Endothelial cell of umbilical vein (primary cell): ENCODE data around the gene WDFY3. TPM values are rescaled to one million over a fixed set of nuclear protein-coding genes. Genes with fewer than 3 reads are reported as not detected.

ENCODE experiments used
- BruUV-seq: library from RNA; stranded (reverse); fragments of 400-500 nt; replicated peaks from 2 replicates; lab custom pipeline; 2021; lab: Mats Ljungman, UMichigan
- CTCF ChIA-PET: fragments of 300-600, 350-600 bp; sonication (Branson Sonifier 250); formaldehyde crosslinking; loops from one replicate; lab custom pipeline; 2021; ENCODE audit warnings: antibody characterized with exemption, inconsistent platforms; lab: Charles Lee
- POLR2A ChIA-PET: fragments of 300-600, 350-600 bp; sonication (Branson Sonifier 250); formaldehyde crosslinking; loops from one replicate; lab custom pipeline; 2021; ENCODE audit warnings: antibody characterized with exemption, inconsistent platforms; lab: Charles Lee
- DNase-seq: peaks from one replicate; pipeline ENCODE4 v3.0.0-alpha.2; 2011; ENCODE audit warnings: low read depth, low spot score
- FAIRE-seq: peaks from 2 replicates; lab custom pipeline; 2011; peaks lifted over from hg19 to GRCh38; lab: Jason Lieb, UNC
- H2AFZ ChIP-seq: 2 replicates; pipeline ENCODE4 v1.6.0; 2012; ENCODE audit warnings: low read depth, low read length, control low read depth, inconsistent platforms
- H3K27ac ChIP-seq: 2 replicates; pipeline ENCODE4 v1.5.1; 2011; ENCODE audit warnings: low read depth, mild to moderate bottlenecking, control low read depth, low read length, moderate library complexity; ENCODE audit not compliant: insufficient read depth
- H3K27me3 ChIP-seq, 2 experiments: 2 replicates each; pipeline versions ENCODE4 v1.6.0 to v1.6.1; 2011; ENCODE audit warnings: low read length in 2 of 2, mixed read lengths in 1 of 2; ENCODE audit not compliant: control insufficient read depth in 2 of 2, insufficient read depth in 2 of 2
- H3K36me3 ChIP-seq, 2 experiments: 2 replicates in 1 of 2; 3 replicates in 1 of 2; pipeline ENCODE4 v1.5.1; 2011; ENCODE audit warnings: low read length in 2 of 2, mild to moderate bottlenecking in 1 of 2, moderate library complexity in 1 of 2; ENCODE audit not compliant: control insufficient read depth in 2 of 2, insufficient read depth in 2 of 2; ENCODE audit errors: extremely low read depth in 1 of 2
- H3K4me1 ChIP-seq: 3 replicates; pipeline ENCODE4 v1.5.1; 2011; ENCODE audit warnings: mild to moderate bottlenecking, low read length; ENCODE audit not compliant: control insufficient read depth, insufficient read depth; ENCODE audit errors: extremely low read depth
- H3K4me2 ChIP-seq: 2 replicates; pipeline ENCODE4 v1.6.1; 2011; ENCODE audit warnings: low read length, control low read depth, mixed read lengths; ENCODE audit not compliant: insufficient read depth
- H3K4me3 ChIP-seq, 3 experiments: fragments of 200-600 bp in 1 of 3; sonication (generic), shearing (Covaris generic) in 1 of 3; replicated peaks in 1 of 3; 2 replicates each; pipeline ENCODE4 v1.5.1; 2011 to 2016; ENCODE audit warnings: control low read depth in 3 of 3, low read length in 3 of 3, mild to moderate bottlenecking in 2 of 3, inconsistent platforms in 1 of 3, low read depth in 1 of 3, moderate library complexity in 1 of 3; ENCODE audit not compliant: insufficient read depth in 1 of 3
- H3K79me2 ChIP-seq: 2 replicates; pipeline ENCODE4 v1.6.0; 2012; ENCODE audit warnings: low read length, inconsistent platforms; ENCODE audit not compliant: control insufficient read depth, insufficient read depth
- H3K9ac ChIP-seq: replicated peaks from 2 replicates; pipeline ENCODE3; 2011; ENCODE audit warnings: low read length, control low read depth; ENCODE audit not compliant: insufficient read depth; ENCODE audit errors: extremely low read depth
- H3K9me1 ChIP-seq: replicated peaks from 3 replicates; pipeline ENCODE4 v1.6.0; 2011; ENCODE audit warnings: mild to moderate bottlenecking, low read length; ENCODE audit not compliant: control insufficient read depth, insufficient read depth; ENCODE audit errors: extremely low read depth
- H3K9me3 ChIP-seq: replicated peaks from 2 replicates; pipeline ENCODE4 v1.5.1; 2012; ENCODE audit warnings: low read length, inconsistent platforms; ENCODE audit not compliant: control insufficient read depth, insufficient read depth
- H4K20me1 ChIP-seq: replicated peaks from 2 replicates; pipeline ENCODE3; 2011; ENCODE audit warnings: mild to moderate bottlenecking, low read length; ENCODE audit not compliant: control insufficient read depth, insufficient read depth; ENCODE audit errors: extremely low read depth
- EZH2 ChIP-seq: IDR thresholded peaks from 2 replicates; pipeline ENCODE4 v1.6.1; 2012; ENCODE audit warnings: borderline replicate concordance, low read depth, mild to moderate bottlenecking, moderate library complexity, low read length, inconsistent platforms; ENCODE audit not compliant: severe bottlenecking
- FOS ChIP-seq: IDR thresholded peaks from 2 replicates; pipeline ENCODE4 v1.6.1; 2011; ENCODE audit warnings: mild to moderate bottlenecking, low read length, moderate library complexity, borderline replicate concordance; ENCODE audit not compliant: insufficient read depth
- GATA2 ChIP-seq: IDR thresholded peaks from 2 replicates; pipeline ENCODE4 v1.7.0; 2011; ENCODE audit warnings: low read depth, mild to moderate bottlenecking, moderate library complexity, mixed read lengths, low read length; ENCODE audit not compliant: insufficient read length, insufficient read depth
- JUN ChIP-seq: IDR thresholded peaks from 2 replicates; pipeline ENCODE4 v1.6.1; 2011; ENCODE audit warnings: borderline replicate concordance, low read depth; ENCODE audit not compliant: insufficient read length, insufficient read depth
- MYC ChIP-seq: IDR thresholded peaks from one replicate; pipeline ENCODE4 v1.6.1; 2011; ENCODE audit warnings: mild to moderate bottlenecking, low read depth, low read length
- POLR2A ChIP-seq: IDR thresholded peaks from 2 replicates; pipeline ENCODE4 v1.6.1; 2012; ENCODE audit warnings: low read depth, mild to moderate bottlenecking, control low read depth, low read length
- POLR2AphosphoS5 ChIP-seq: IDR thresholded peaks from 2 replicates; pipeline ENCODE4 v1.6.1; 2012; ENCODE audit warnings: low read depth, mild to moderate bottlenecking, control low read depth, low read length, moderate library complexity; ENCODE audit not compliant: insufficient read depth
- dilution Hi-C: fragments of 300-500 bp; cut with MboI; formaldehyde crosslinking; loops from one replicate; pipeline ENCODE4 v1.15.0; 2019; ENCODE audit warnings: low sequenced_read_pairs; ENCODE audit not compliant: extremely low pct_ligation_motif_present
- intact Hi-C: fragments of 100-400 bp; cut with micrococcal nuclease; formaldehyde crosslinking; loops from one replicate; pipeline ENCODE4 v1.10.0; 2022
- polyA plus RNA-seq, 4 experiments: library from polyadenylated mRNA; depleted of rRNA in 3 of 4; stranded (reverse) in 3 of 4; unstranded in 1 of 4; fragments of >200 nt; gene quantifications; 2 replicates each; pipeline versions ENCODE4 v1.2.1 to v1.2.3, GENCODE V29; 2011 to 2012; ENCODE audit warnings: missing spikeins in 1 of 4
- total RNA-seq: library from RNA; stranded (reverse); gene quantifications from 2 replicates; pipeline ENCODE4 v1.2.3, GENCODE V29; 2021
- TF ChIP-seq, protein P1 (sequence below), 2 donors: IDR thresholded peaks; 1 replicate in 1 of 2; 2 replicates in 1 of 2; pipeline ENCODE4 v1.5.1; 2011; ENCODE audit warnings: low read length in 2 of 2, mild to moderate bottlenecking in 2 of 2, moderate library complexity in 2 of 2, control low read depth in 1 of 2, inconsistent platforms in 1 of 2, low read depth in 1 of 2; ENCODE audit not compliant: insufficient read depth in 1 of 2; ENCODE audit errors: extremely low read depth in 1 of 2
- TF ChIP-seq, protein P2 (sequence below): IDR thresholded peaks from 2 replicates; pipeline ENCODE4 v1.6.1; 2011; ENCODE audit not compliant: insufficient read depth, insufficient read length

Gene WDFY3
- total and polyA plus RNA-seq, 2 donors (not counting 3 experiments of a cell fraction or from before 2014, with no cell fraction given), result 37.0 to 113 TPM

DNA sequence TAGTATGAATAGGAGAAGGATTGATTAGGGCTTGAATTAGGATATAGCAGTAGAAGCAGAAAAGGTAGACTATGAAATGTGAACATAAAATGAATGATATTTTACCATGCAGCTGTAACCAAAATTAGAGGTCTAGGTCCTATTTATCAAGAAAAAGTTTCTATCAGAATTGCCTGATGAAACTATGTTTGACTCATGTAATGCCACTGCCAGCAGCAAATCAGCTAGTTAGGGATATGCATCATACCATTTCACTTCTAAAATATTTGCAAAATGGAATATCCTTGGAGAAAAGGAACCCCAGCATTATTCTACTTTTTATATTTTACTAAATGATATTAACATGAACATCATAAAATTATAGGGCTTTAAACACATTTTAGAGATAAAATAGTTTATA, 188.4 kb downstream of the WDFY3 start:
- FAIRE-seq, result no peak
- Histone ChIP-seq H3K4me3 (no peak overlapping the region), H4K20me1 (no peaks in the 10 kb centered on the region), H3K9me1 (peaks cover 2% of the 10 kb centered on the region), H3K79me2 (no peaks in the 10 kb centered on the region), H3K27ac (no peak overlapping the region), H2AFZ (no peak overlapping the region), H3K9ac (no peak overlapping the region), H3K36me3 (peaks cover 6 to 29% of the 10 kb centered on the region in 2 experiments), H3K9me3 (no peaks in the 10 kb centered on the region), H3K4me1 (no peaks in the 10 kb centered on the region), H3K27me3 (no peaks in the 10 kb centered on the region), H3K4me2 (no peak overlapping the region)
- dilution Hi-C loops, result no loop called here
- no TSS peak for BruUV-seq
- POLR2A ChIA-PET, result no interaction called here
- no peak for DNase-seq
- TF ChIP-seq FOS (no peak), POLR2AphosphoS5 (no peak), EZH2 (no peak), JUN (no peak), MYC (no peak), POLR2A (no peak), GATA2 (no peak)
- TF ChIP-seq, protein P1, sequence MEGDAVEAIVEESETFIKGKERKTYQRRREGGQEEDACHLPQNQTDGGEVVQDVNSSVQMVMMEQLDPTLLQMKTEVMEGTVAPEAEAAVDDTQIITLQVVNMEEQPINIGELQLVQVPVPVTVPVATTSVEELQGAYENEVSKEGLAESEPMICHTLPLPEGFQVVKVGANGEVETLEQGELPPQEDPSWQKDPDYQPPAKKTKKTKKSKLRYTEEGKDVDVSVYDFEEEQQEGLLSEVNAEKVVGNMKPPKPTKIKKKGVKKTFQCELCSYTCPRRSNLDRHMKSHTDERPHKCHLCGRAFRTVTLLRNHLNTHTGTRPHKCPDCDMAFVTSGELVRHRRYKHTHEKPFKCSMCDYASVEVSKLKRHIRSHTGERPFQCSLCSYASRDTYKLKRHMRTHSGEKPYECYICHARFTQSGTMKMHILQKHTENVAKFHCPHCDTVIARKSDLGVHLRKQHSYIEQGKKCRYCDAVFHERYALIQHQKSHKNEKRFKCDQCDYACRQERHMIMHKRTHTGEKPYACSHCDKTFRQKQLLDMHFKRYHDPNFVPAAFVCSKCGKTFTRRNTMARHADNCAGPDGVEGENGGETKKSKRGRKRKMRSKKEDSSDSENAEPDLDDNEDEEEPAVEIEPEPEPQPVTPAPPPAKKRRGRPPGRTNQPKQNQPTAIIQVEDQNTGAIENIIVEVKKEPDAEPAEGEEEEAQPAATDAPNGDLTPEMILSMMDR (IDR thresholded peaks at IDR 0.05; ENCODE audit: extremely low read depth in 1 of 2, insufficient read depth in 1 of 2, low read depth in 1 of 2, low read length in 2 of 2), result no peak
- TF ChIP-seq, protein P2, sequence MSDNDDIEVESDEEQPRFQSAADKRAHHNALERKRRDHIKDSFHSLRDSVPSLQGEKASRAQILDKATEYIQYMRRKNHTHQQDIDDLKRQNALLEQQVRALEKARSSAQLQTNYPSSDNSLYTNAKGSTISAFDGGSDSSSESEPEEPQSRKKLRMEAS, result no peak
- intact Hi-C loops, result no loop called here
- CTCF ChIA-PET, result interaction anchor here (1.3 kb wide), 1 partner anchor 10 kb away, joined by 3 read pairs; no protein-coding TSS in a partner anchor
